Astrocyte (in vitro differentiated cells and primary cell): ENCODE results near the gene PPP6R3. TPM values are rescaled to one million over a fixed set of nuclear protein-coding genes. Genes with fewer than 3 reads are reported as not detected.
A peak's percentile ranks its signal among the peaks of the same experiment; 100 is the strongest.
"Not testable (repeated sequence)": the region's sequence is repeated elsewhere in the genome, so short reads cannot be mapped to it uniquely, and the experiment has no call there.

ENCODE experiments used
- DNase-seq: peaks from one replicate; pipeline ENCODE4 v3.0.0-alpha.2; 2010; ENCODE audit warnings: low read depth
- FAIRE-seq: peaks from 2 replicates; lab custom pipeline; 2011; peaks lifted over from hg19 to GRCh38; lab: Jason Lieb, UNC
- H2AFZ ChIP-seq: 2 replicates; pipeline ENCODE4 v1.6.0; 2012; ENCODE audit warnings: low read depth, low read length, inconsistent platforms
- H3K27ac ChIP-seq: 2 replicates; pipeline ENCODE4 v1.5.1; 2011; ENCODE audit warnings: low read depth, low read length, inconsistent platforms
- H3K27me3 ChIP-seq: 2 replicates; pipeline ENCODE4 v1.6.0; 2011; ENCODE audit warnings: low read length, inconsistent platforms; ENCODE audit not compliant: insufficient read depth
- H3K36me3 ChIP-seq: 2 replicates; pipeline ENCODE4 v1.5.1; 2011; ENCODE audit warnings: low read length, inconsistent platforms; ENCODE audit not compliant: insufficient read depth
- H3K4me1 ChIP-seq: 2 replicates; pipeline ENCODE4 v1.5.1; 2011; ENCODE audit warnings: low read length, inconsistent platforms; ENCODE audit not compliant: insufficient read depth
- H3K4me2 ChIP-seq: 2 replicates; pipeline ENCODE4 v1.6.0; 2012; ENCODE audit warnings: low read length, inconsistent platforms
- H3K4me3 ChIP-seq: 2 replicates; pipeline ENCODE4 v1.5.1; 2011; ENCODE audit warnings: low read depth, mild to moderate bottlenecking, low read length, inconsistent platforms; ENCODE audit not compliant: insufficient read depth
- H3K79me2 ChIP-seq: 2 replicates; pipeline ENCODE4 v1.6.0; 2012; ENCODE audit warnings: mild to moderate bottlenecking, low read length, inconsistent platforms; ENCODE audit not compliant: insufficient read depth
- H3K9ac ChIP-seq: 2 replicates; pipeline ENCODE4 v1.6.0; 2012; ENCODE audit warnings: mild to moderate bottlenecking, low read length, inconsistent platforms
- H3K9me3 ChIP-seq: 2 replicates; pipeline ENCODE4 v1.5.1; 2012; ENCODE audit warnings: low read depth, mild to moderate bottlenecking, low read length, inconsistent platforms; ENCODE audit not compliant: insufficient read depth
- H4K20me1 ChIP-seq: 2 replicates; pipeline ENCODE4 v1.6.0; 2012; ENCODE audit warnings: low read length, inconsistent platforms; ENCODE audit not compliant: insufficient read depth
- H3K27ac Mint-ChIP-seq: one replicate; pipeline ENCODE4 v1.8.0; 2021; ENCODE audit warnings: mild to moderate bottlenecking, mixed read lengths; ENCODE audit not compliant: unreplicated experiment
- H3K27me3 Mint-ChIP-seq: one replicate; pipeline ENCODE4 v1.8.0; 2021; ENCODE audit warnings: low read depth, mixed read lengths; ENCODE audit not compliant: unreplicated experiment
- H3K36me3 Mint-ChIP-seq: one replicate; pipeline ENCODE4 v1.8.0; 2021; ENCODE audit warnings: low read depth, mixed read lengths; ENCODE audit not compliant: unreplicated experiment
- H3K4me1 Mint-ChIP-seq: one replicate; pipeline ENCODE4 v1.8.0; 2021; ENCODE audit warnings: low read depth, mixed read lengths; ENCODE audit not compliant: unreplicated experiment
- H3K4me3 Mint-ChIP-seq: one replicate; pipeline ENCODE4 v1.8.0; 2021; ENCODE audit warnings: mild to moderate bottlenecking, moderate library complexity, mixed read lengths; ENCODE audit not compliant: unreplicated experiment
- H3K9me3 Mint-ChIP-seq: one replicate; pipeline ENCODE4 v1.8.0; 2021; ENCODE audit warnings: mild to moderate bottlenecking, mixed read lengths; ENCODE audit not compliant: unreplicated experiment
- EZH2 ChIP-seq: IDR thresholded peaks from 2 replicates; pipeline ENCODE4 v1.6.1; 2012; ENCODE audit warnings: mild to moderate bottlenecking, low read length, inconsistent platforms; ENCODE audit not compliant: insufficient read depth
- total RNA-seq: library from RNA; stranded (reverse); gene quantifications from 2 replicates; pipeline ENCODE4 v1.2.1, GENCODE V29; 2021
- TF ChIP-seq, protein P1 (sequence below): IDR thresholded peaks from 2 replicates; pipeline ENCODE4 v1.5.1; 2011; ENCODE audit warnings: low read depth, mild to moderate bottlenecking, inconsistent platforms, low read length, moderate library complexity; ENCODE audit not compliant: insufficient read depth

PPP6R3 gene
- total RNA-seq, 1 donor from 2014 or later, result 97.8 TPM

DNA sequence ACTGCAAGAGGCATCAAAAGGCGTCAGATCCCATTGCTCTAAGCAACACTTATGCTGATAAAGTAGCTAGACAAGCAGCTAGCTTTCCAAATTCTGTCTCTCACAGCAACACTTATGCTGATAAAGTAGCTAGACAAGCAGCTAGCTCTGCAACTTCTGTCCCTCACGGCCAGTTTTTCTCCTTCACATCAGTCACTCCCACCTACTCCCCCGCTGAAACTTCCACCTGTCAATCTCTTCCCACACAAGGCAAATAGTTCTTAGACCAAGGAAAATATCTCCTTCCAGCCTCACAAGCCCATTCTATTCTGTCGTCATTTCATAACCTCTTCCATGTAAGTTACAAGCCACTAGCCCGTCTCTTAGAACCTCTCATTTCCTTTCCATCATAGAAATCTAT, 168.3 kb downstream of the PPP6R3 start:
- not testable (repeated sequence) for H2AFZ ChIP-seq, H3K9me3 ChIP-seq, H3K27ac Mint-ChIP-seq, FAIRE-seq, H3K4me1 Mint-ChIP-seq, H3K27me3 Mint-ChIP-seq, H3K4me3 Mint-ChIP-seq, H3K4me3 ChIP-seq, H3K79me2 ChIP-seq, H3K4me1 ChIP-seq, H3K9ac ChIP-seq, DNase-seq, H3K36me3 ChIP-seq, H3K4me2 ChIP-seq, H3K27me3 ChIP-seq, H4K20me1 ChIP-seq, H3K27ac ChIP-seq, H3K36me3 Mint-ChIP-seq, H3K9me3 Mint-ChIP-seq

DNA sequence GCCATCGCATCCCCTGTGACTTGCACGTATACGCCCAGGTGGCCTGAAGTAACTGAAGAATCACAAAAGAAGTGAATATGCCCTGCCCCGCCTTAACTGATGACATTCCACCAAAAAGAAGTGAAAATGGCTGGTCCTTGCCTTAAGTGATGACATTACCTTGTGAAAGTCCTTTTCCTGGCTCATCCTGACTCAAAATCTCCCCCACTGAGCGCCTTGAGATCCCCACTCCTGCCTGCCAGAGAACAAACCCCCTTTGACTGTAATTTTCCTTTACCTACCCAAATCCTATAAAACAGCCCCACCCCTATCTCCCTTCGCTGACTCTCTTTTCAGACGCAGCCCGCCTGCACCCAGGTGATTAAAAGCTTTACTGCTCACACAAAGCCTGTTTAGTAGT, 171.8 kb downstream of the PPP6R3 start:
- H3K4me1 Mint-ChIP-seq, H4K20me1 ChIP-seq, H3K9me3 Mint-ChIP-seq, H3K27ac Mint-ChIP-seq, H2AFZ ChIP-seq, H3K36me3 ChIP-seq, H3K9ac ChIP-seq, H3K36me3 Mint-ChIP-seq, H3K79me2 ChIP-seq, H3K9me3 ChIP-seq, H3K4me1 ChIP-seq, DNase-seq, H3K4me3 Mint-ChIP-seq, FAIRE-seq, H3K27me3 ChIP-seq, H3K27ac ChIP-seq, H3K4me2 ChIP-seq, H3K4me3 ChIP-seq: not testable (repeated sequence)
- H3K27me3 Mint-ChIP-seq, result peaks cover 33% of the 10 kb centered on the region

DNA sequence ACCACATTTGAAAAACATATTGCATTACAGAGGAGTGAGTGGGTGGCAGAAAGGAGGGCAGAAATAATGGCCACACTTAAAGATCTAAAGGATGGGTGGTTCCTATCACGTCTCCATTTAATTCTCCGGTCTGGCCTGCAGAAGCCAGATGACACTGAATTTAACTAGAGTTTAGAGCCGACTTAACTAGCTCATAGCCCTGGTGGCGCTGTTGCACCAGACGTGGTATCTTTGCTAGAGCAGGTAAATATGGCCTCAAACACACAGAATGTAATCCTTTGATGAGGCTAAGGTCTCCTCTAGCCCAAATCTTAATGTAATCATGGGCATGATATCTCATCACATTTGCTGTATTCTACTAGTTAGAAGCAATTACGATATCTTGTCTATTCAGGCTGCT, 172.2 kb downstream of the PPP6R3 start:
- Mint-ChIP-seq H3K27me3 (peaks cover 37% of the 10 kb centered on the region), H3K4me1 (no peaks in the 10 kb centered on the region), H3K4me3 (no peak overlapping the region), H3K27ac (no peak overlapping the region), H3K36me3 (no peaks in the 10 kb centered on the region), H3K9me3 (no peaks in the 10 kb centered on the region)
- FAIRE-seq (no peak), DNase-seq (peak; percentile 43)
- no peak overlapping the region for H3K4me2 ChIP-seq
- H3K9me3 ChIP-seq, result no peaks in the 10 kb centered on the region
- H3K9ac ChIP-seq, result no peak overlapping the region
- no peaks in the 10 kb centered on the region for H3K27me3 ChIP-seq
- H3K36me3 ChIP-seq, result no peaks in the 10 kb centered on the region
- no peak overlapping the region for H3K27ac ChIP-seq
- H3K4me1 ChIP-seq, result no peaks in the 10 kb centered on the region
- TF ChIP-seq, protein P1, sequence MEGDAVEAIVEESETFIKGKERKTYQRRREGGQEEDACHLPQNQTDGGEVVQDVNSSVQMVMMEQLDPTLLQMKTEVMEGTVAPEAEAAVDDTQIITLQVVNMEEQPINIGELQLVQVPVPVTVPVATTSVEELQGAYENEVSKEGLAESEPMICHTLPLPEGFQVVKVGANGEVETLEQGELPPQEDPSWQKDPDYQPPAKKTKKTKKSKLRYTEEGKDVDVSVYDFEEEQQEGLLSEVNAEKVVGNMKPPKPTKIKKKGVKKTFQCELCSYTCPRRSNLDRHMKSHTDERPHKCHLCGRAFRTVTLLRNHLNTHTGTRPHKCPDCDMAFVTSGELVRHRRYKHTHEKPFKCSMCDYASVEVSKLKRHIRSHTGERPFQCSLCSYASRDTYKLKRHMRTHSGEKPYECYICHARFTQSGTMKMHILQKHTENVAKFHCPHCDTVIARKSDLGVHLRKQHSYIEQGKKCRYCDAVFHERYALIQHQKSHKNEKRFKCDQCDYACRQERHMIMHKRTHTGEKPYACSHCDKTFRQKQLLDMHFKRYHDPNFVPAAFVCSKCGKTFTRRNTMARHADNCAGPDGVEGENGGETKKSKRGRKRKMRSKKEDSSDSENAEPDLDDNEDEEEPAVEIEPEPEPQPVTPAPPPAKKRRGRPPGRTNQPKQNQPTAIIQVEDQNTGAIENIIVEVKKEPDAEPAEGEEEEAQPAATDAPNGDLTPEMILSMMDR, result peak; percentile 68
- no peak for TF ChIP-seq EZH2
- H4K20me1 ChIP-seq, result no peaks in the 10 kb centered on the region
- no peak overlapping the region for H3K4me3 ChIP-seq
- no peaks in the 10 kb centered on the region for H3K79me2 ChIP-seq
- no peak overlapping the region for H2AFZ ChIP-seq

DNA sequence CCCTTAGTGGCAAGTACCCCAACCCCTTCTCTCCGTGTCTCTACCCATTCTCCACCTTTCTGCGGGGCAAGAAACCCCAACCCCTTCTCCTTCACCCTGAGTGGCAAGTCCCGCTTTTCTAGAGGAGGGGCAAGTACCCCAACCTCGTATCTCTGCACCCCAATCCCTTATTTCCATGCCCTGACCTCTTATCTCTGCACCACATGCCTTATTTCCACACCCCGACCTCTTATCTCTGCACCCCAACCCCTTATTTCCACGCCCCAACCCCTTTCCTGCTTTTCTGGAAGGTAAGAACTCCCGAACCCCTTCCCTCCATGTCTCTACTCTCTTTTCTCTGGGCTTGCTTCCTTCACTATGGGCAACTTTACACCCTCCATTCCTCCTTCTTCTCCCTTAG, 174.1 kb downstream of the PPP6R3 start:
- not testable (repeated sequence) for H3K4me3 ChIP-seq, H3K27ac ChIP-seq, H3K27me3 ChIP-seq, H3K9ac ChIP-seq, H3K4me3 Mint-ChIP-seq, H2AFZ ChIP-seq, FAIRE-seq, H3K4me1 Mint-ChIP-seq, H3K9me3 Mint-ChIP-seq, H4K20me1 ChIP-seq, H3K4me1 ChIP-seq, H3K79me2 ChIP-seq, H3K4me2 ChIP-seq, H3K36me3 ChIP-seq, H3K36me3 Mint-ChIP-seq, DNase-seq, H3K27ac Mint-ChIP-seq, H3K9me3 ChIP-seq
- peaks cover 44% of the 10 kb centered on the region for H3K27me3 Mint-ChIP-seq

DNA sequence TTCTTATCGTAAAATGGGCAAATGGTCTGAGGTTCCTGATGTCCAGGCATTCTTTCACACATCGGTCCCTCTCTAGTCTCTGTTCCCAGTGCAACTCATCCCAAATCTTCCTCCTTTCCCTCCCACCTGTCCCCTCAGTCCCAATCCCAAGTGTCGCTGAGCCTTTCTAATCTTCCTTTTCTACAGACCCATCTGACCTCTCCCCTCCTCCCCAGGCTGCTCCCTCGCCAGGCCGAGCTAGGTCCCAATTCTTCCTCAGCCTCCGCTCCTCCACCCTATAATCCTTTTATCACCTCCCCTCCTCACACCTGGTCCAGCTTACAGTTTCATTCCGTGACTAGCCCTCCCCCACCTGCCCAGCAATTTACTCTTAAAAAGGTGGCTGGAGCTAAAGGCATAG, 174.6 kb downstream of the PPP6R3 start:
- not testable (repeated sequence) for H3K27ac Mint-ChIP-seq, H3K36me3 ChIP-seq, H3K9me3 ChIP-seq, H3K4me3 ChIP-seq, H3K4me1 Mint-ChIP-seq, H3K4me2 ChIP-seq, H3K4me1 ChIP-seq, FAIRE-seq, H3K4me3 Mint-ChIP-seq, H3K36me3 Mint-ChIP-seq, H3K27ac ChIP-seq, H3K79me2 ChIP-seq, H2AFZ ChIP-seq, H3K9ac ChIP-seq, DNase-seq, H3K27me3 ChIP-seq, H3K9me3 Mint-ChIP-seq, H4K20me1 ChIP-seq
- H3K27me3 Mint-ChIP-seq, result peaks cover 48% of the 10 kb centered on the region
